Measurements from ENCODE around the gene CMTM8. TPM values are rescaled to one million over a fixed set of nuclear protein-coding genes. Genes with fewer than 3 reads are reported as not detected.

CMTM8 gene
- total and polyA plus RNA-seq, 2 of the 8 experiments (the other 6 are each of a cell fraction or from before 2014, with no cell fraction given), result 10.5 to 22.4 TPM

DNA sequence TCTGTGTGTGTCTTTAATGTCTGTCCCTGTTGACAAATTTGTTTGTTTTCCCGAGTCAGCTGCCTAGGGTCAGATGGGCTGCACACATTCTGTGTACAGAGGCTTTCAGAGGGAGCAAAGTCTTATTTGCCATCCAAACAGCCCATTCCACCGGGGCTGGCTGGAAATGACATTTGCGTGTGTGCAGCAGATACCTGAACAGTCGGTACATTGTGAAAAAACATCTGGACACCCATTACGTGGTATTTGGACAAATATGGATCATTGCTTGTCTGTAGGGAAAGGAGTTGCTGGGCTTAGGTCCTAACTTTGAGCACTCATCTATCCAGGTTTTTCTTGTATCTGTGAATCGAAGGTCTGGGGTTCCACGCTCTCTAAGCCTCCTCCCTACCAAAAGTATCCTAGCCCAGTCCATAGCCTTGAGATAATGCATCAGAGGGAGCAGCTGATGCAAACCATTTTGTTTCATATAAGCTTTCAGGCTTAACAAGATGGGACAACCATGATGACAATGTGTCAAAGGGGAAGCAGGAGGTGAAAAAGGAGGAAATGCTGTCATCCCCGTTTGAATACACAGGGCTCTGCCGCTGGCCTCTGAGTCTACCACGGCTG lies 22.2 kb upstream of the CMTM8 start:
- FAIRE-seq (no peak), DNase-seq (ENCODE audit: low read depth in 1 of 2, low spot score in 2 of 2) (no peak)
- H3K36me3 ChIP-seq (ENCODE audit: control insufficient read depth in 2 of 4, insufficient read depth in 4 of 4, low read length in 3 of 4), result no peaks in the 10 kb centered on the region
- H4K8ac ChIP-seq (ENCODE audit: extremely low read depth, insufficient read depth, low read length), result no peak overlapping the region
- no peak overlapping the region for H2BK12ac ChIP-seq (ENCODE audit: low read depth, low read length)
- ChIA-PET CTCF (ENCODE audit: partially characterized antibody) (interaction anchor here (0.7 to 1.4 kb wide), 5 partner anchors 11 to 119 kb away, joined by 3 to 5 read pairs (median 3); no protein-coding TSS in a partner anchor), POLR2A (ENCODE audit: partially characterized antibody) (no interaction called here)
- no peaks in the 10 kb centered on the region for H3K23me2 ChIP-seq (ENCODE audit: low read depth, low read length)
- H3K27me3 ChIP-seq (replicated peaks in 1 of 4; ENCODE audit: control insufficient read depth in 3 of 4, extremely low read depth in 1 of 4, insufficient read depth in 3 of 4, low read length in 3 of 4), result no peaks in the 10 kb centered on the region
- no peak overlapping the region for H3K14ac ChIP-seq (ENCODE audit: insufficient read length)
- H3K4me1 ChIP-seq (replicated peaks in 1 of 4; ENCODE audit: control insufficient read depth in 3 of 4, insufficient read depth in 4 of 4, low read length in 3 of 4), result no peaks in the 10 kb centered on the region
- no peaks in the 10 kb centered on the region for H4K20me1 ChIP-seq (replicated peaks in 1 of 2; ENCODE audit: control insufficient read depth in 1 of 2, insufficient read depth in 2 of 2, low read length in 2 of 2)
- H3K23ac ChIP-seq (ENCODE audit: insufficient read length), result no peak overlapping the region
- H3K4me2 ChIP-seq (ENCODE audit: insufficient read depth in 1 of 2, low read depth in 2 of 2, low read length in 2 of 2), result no peak overlapping the region
- H4K5ac ChIP-seq (ENCODE audit: insufficient read length, low read depth, low read length), result no peak overlapping the region
- H3K4me3 ChIP-seq (ENCODE audit: extremely low read depth in 1 of 4, insufficient read depth in 2 of 4, low read depth in 3 of 4, low read length in 4 of 4), result no peak overlapping the region
- no peak overlapping the region for H2BK120ac ChIP-seq (replicated peaks; ENCODE audit: low read depth, low read length)
- no peaks in the 10 kb centered on the region for H3K79me2 ChIP-seq (ENCODE audit: control insufficient read depth in 1 of 2, insufficient read depth in 2 of 2, low read length in 2 of 2)
- H3K56ac ChIP-seq (replicated peaks; ENCODE audit: insufficient read length, low read depth, low read length), result no peak overlapping the region
- no peak overlapping the region; a peak in 1 of 7 replicates for H3K9ac ChIP-seq (replicated peaks in 1 of 4; ENCODE audit: extremely low read depth in 1 of 4, low read depth in 3 of 4, low read length in 3 of 4)
- 66% methylated on average over 10 of the region's 10 CpGs; no CpG with 5 or more reads in 1 of the 2 experiments for WGBS, 2 experiments (ENCODE audit: extremely low coverage in 1 of 2, insufficient coverage in 1 of 2, insufficient read length in 1 of 2, insufficient replicate concordance in 2 of 2, low coverage in 1 of 2, low lambda C conversion rate in 2 of 2, missing lambda C conversion rate in 1 of 2)
- no peak overlapping the region for H2BK5ac ChIP-seq (ENCODE audit: low read depth, low read length)
- no peak overlapping the region for H4K91ac ChIP-seq (replicated peaks; ENCODE audit: insufficient read length, low read length)
- no peaks in the 10 kb centered on the region for H3K9me3 ChIP-seq (ENCODE audit: insufficient read depth in 2 of 2, low read depth in 1 of 2, low read length in 1 of 2)
- no peak overlapping the region for H3K27ac ChIP-seq (ENCODE audit: low read depth, low read length)
- no peak overlapping the region for H3K18ac ChIP-seq (ENCODE audit: extremely low read depth, low read length)
- no peaks in the 10 kb centered on the region for H3K79me1 ChIP-seq (ENCODE audit: low read depth, low read length)
- H3K4ac ChIP-seq (replicated peaks; ENCODE audit: insufficient read length, low read depth, low read length), result no peak overlapping the region
- no peak overlapping the region for H2BK15ac ChIP-seq (ENCODE audit: low read length)
- H2AFZ ChIP-seq (ENCODE audit: low read length), result no peak overlapping the region
- H2BK20ac ChIP-seq (ENCODE audit: low read length), result no peak overlapping the region
- no peak overlapping the region for H2AK5ac ChIP-seq (ENCODE audit: low read depth, low read length)
- TF ChIP-seq, protein P1, sequence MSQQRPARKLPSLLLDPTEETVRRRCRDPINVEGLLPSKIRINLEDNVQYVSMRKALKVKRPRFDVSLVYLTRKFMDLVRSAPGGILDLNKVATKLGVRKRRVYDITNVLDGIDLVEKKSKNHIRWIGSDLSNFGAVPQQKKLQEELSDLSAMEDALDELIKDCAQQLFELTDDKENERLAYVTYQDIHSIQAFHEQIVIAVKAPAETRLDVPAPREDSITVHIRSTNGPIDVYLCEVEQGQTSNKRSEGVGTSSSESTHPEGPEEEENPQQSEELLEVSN (IDR thresholded peaks at IDR 0.05), result no peak
- no peak for TF ChIP-seq ZNF274 (IDR thresholded peaks at IDR 0.05; ENCODE audit: borderline replicate concordance, extremely low read depth, low read length)
- TF ChIP-seq EP300 (IDR thresholded peaks at IDR 0.05; ENCODE audit: borderline replicate concordance in 1 of 2, low read depth in 2 of 2, low read length in 2 of 2), result no peak
